Naive B cell (primary cell): ENCODE results near the gene RHOG. TPM values are rescaled to one million over a fixed set of nuclear protein-coding genes. Genes with fewer than 3 reads are reported as not detected.

Source experiments
- ATAC-seq, 2 donors: fragments of 150-1000 bp; cut with Tn5 transposase; 2 replicates each; pipeline ENCODE4 v1.10.0; 2021; ENCODE audit warnings: low read depth in 2 of 2, mild to moderate bottlenecking in 2 of 2, moderate library complexity in 2 of 2
- DNase-seq: peaks from one replicate; pipeline ENCODE4 v3.0.0; 2022
- H3K27ac Mint-ChIP-seq, 6 donors: one replicate each; pipeline ENCODE4 v1.8.0; 2020 to 2022; ENCODE audit warnings: mild to moderate bottlenecking in 6 of 6, mixed read lengths in 6 of 6, moderate library complexity in 5 of 6, inconsistent platforms in 2 of 6
- H3K27me3 Mint-ChIP-seq, 3 donors: one replicate each; pipeline ENCODE4 v1.8.0; 2021 to 2022; ENCODE audit warnings: mixed read lengths in 3 of 3, mild to moderate bottlenecking in 1 of 3
- H3K36me3 Mint-ChIP-seq, 2 donors: one replicate each; pipeline ENCODE4 v1.8.0; 2020 to 2022; ENCODE audit warnings: mixed read lengths in 2 of 2, inconsistent platforms in 1 of 2, mild to moderate bottlenecking in 1 of 2
- H3K4me1 Mint-ChIP-seq, 3 donors: one replicate each; pipeline ENCODE4 v1.8.0; 2020 to 2022; ENCODE audit warnings: mixed read lengths in 3 of 3, inconsistent platforms in 1 of 3, mild to moderate bottlenecking in 1 of 3, moderate library complexity in 1 of 3
- H3K4me3 Mint-ChIP-seq, 8 donors: one replicate each; pipeline ENCODE4 v1.8.0; 2020 to 2022; ENCODE audit warnings: mild to moderate bottlenecking in 8 of 8, mixed read lengths in 8 of 8, moderate library complexity in 8 of 8, inconsistent platforms in 2 of 8
- H3K9me3 Mint-ChIP-seq, 7 donors: one replicate each; pipeline ENCODE4 v1.8.0; 2020 to 2022; ENCODE audit warnings: mixed read lengths in 7 of 7, mild to moderate bottlenecking in 5 of 7, inconsistent platforms in 2 of 7, moderate library complexity in 1 of 7
- polyA plus RNA-seq, 6 donors: library from polyadenylated mRNA; unstranded; fragments of 300-500 nt; fragmentation: Illumina TruSeq; gene quantifications; one replicate each; pipeline ENCODE4 v1.2.3, GENCODE V29; 2021; ENCODE audit warnings: low read depth in 6 of 6

RHOG gene
- polyA plus RNA-seq, 6 donors from 2014 or later = 88.9 to 144 (median 117) TPM

DNA sequence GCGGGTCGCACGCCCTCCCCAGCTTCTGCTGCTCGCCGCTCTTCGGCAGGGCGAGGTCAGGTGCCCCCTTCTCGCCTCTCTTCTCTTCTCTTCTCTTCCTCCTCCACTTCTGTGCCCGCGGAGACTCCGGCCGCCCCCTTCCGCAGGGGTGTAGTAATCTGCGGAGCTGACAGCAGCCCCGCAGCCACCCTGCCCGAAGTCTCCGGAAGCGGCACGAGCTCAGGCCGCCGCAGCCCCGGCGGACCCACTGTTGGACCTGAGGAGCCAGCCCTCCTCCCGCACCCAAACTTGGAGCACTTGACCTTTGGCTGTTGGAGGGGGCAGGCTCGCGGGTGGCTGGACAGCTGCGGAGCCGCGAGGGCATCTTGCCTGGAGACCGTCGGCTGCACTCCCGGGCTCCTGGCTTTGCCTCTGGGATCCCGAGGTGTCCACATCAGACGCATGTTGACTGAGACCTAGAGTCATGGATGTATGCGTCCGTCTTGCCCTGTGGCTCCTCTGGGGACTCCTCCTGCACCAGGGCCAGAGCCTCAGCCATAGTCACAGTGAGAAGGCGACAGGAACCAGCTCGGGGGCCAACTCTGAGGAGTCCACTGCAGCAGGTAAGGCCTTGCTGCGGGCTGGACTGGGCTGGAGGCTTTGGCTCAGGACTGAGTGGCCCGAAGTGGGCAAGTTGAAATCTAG, 15.2 kb upstream of the RHOG start:
- ATAC-seq = peak; percentile 5 to 8

DNA sequence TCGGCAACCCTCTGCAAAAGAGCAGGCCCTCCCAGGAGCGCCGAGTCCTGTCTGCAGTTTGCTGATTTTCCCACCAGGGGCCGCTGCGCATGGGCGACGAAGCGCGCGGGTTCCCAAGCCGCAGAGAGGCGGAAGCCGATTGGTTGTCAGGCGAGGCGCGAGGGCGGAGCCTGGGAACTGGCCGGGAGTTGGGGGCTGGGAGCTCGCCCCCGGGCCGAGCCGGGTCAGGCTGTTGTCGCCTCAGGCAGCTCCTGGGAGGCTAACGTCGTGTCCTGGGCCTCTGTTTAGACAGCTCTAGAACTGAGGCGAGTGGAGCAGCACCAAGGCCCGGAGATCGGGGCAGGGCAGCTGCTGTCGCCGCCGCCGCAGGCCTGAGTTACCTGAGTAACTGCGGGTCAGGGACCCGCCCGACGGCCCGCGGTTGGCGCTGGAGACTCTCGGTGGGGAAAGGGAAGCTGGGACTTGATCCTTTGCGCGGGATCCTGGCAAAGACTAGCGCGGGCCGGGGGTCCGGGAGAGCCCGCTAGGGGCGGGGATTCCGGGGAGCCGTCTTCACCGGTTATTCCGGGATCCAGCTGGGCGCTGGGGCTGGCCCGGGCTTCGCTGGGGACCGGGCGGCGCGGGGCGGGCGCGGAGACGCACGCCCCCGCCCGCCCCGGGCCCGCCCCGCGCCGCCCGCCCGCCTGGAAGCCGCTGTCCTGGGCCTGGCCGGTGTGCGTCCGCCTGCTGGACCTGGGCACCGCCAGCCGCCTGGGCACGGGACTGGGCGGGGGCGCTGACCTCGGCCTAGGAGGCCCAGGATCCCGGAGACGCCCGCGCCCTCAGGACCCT, 14.4 kb upstream of the RHOG start, which contains the start of gene STIM1:
Gene STIM1, plus strand, starts transcription at position 688 of the 831 bp plus-strand sequence. CDS start 607 bp downstream, outside the sequence.
- no peaks in the 10 kb centered on the region for H3K27me3 Mint-ChIP-seq
- peak; percentile 64 to 66 for ATAC-seq
- peak within 1 kb of the TSS; percentile 99 to 100 (median 100) for H3K27ac Mint-ChIP-seq
- H3K4me1 Mint-ChIP-seq = peaks cover 51 to 62% (median 58%) of the 10 kb centered on the region in 3 donors
- DNase-seq = peak; percentile 96
- H3K9me3 Mint-ChIP-seq = no peaks in the 10 kb centered on the region
- peak within 1 kb of the TSS; percentile 87 to 99 (median 96) for H3K4me3 Mint-ChIP-seq
- peaks cover 0 to 4% of the 10 kb centered on the region in 2 donors for H3K36me3 Mint-ChIP-seq

More for the DNA sequence above, 15.2 kb upstream of the RHOG start:
- peak overlapping the region; percentile 87 to 99 (median 96) for H3K4me3 Mint-ChIP-seq
- H3K27ac Mint-ChIP-seq = peak overlapping the region; percentile 91 to 99 (median 98)
- H3K36me3 Mint-ChIP-seq = peaks cover 0 to 4% of the 10 kb centered on the region in 2 donors
- DNase-seq = peak; percentile 65
- H3K4me1 Mint-ChIP-seq = peaks cover 57 to 70% (median 66%) of the 10 kb centered on the region in 3 donors
- H3K9me3 Mint-ChIP-seq = no peaks in the 10 kb centered on the region
- H3K27me3 Mint-ChIP-seq = no peaks in the 10 kb centered on the region

DNA sequence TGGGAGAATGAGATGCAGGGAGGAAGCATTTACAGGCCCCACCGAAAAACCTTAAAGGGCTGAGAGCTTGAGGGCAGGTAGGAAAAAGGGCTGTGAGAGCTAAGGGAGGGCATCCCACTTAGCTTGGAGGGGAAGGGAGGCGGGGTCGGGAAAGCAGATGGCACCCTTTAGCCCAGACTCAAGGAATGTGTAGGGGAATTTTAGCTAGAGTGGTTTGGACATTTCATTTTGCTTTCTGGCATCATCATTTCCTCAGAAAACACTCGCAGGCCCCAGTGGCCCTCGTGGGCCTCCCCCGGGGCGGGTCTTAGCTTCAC, 13.9 kb upstream of the RHOG start:
- no peaks in the 10 kb centered on the region for H3K27me3 Mint-ChIP-seq
- no peak for DNase-seq
- no peak for ATAC-seq
- peaks cover 0 to 4% of the 10 kb centered on the region in 2 donors for H3K36me3 Mint-ChIP-seq
- peaks cover 47 to 56% (median 55%) of the 10 kb centered on the region in 3 donors for H3K4me1 Mint-ChIP-seq
- H3K27ac Mint-ChIP-seq = peak overlapping the region; percentile 99 to 100 (median 100)
- H3K4me3 Mint-ChIP-seq = peak overlapping the region; percentile 87 to 99 (median 92)
- no peaks in the 10 kb centered on the region for H3K9me3 Mint-ChIP-seq

DNA sequence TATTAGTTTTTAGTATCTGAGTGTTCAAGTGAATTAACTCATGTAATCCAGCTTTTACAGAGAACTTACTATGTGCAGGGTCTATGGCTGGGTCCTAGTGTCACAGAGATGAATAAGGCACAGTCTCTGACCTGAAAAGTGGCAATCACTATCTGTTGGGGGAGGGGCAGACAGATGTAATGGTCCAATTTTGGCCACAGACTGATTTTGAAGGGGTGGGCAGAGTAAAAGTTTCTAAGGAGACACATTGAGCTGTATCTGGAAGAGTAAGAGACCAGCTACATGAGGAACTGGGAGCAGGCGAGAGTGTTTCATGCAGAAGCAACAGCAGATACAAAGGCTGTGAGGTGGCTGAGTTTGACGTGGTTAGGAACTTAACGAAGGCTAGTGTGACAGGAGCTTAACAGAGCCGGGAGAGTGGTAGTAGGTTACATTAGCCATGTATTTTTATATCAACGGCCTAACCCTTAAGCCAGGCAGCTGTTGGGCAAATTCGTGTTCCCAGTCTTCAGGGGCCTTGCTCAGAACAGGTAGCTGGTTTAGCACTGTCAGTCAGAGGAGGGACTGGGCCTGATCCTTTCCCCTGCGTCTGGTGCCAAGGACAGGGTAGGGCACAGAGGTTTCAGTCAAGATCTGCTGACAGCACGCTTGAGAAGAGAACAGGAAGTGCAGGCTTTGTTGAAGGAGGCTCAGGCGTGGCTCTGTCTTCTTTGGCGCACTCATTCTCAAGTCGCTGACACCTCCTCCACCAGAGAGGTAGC, 13.3 kb upstream of the RHOG start:
- H3K4me3 Mint-ChIP-seq = peak overlapping the region; percentile 87 to 99 (median 92)
- no peaks in the 10 kb centered on the region for H3K27me3 Mint-ChIP-seq
- ATAC-seq (peak; percentile 77 to 78), DNase-seq (peak; percentile 91)
- peaks cover 0 to 4% of the 10 kb centered on the region in 2 donors for H3K36me3 Mint-ChIP-seq
- peaks cover 48 to 55% (median 55%) of the 10 kb centered on the region in 3 donors for H3K4me1 Mint-ChIP-seq
- H3K27ac Mint-ChIP-seq = peak overlapping the region; percentile 99 to 100 (median 100)
- H3K9me3 Mint-ChIP-seq = no peaks in the 10 kb centered on the region

DNA sequence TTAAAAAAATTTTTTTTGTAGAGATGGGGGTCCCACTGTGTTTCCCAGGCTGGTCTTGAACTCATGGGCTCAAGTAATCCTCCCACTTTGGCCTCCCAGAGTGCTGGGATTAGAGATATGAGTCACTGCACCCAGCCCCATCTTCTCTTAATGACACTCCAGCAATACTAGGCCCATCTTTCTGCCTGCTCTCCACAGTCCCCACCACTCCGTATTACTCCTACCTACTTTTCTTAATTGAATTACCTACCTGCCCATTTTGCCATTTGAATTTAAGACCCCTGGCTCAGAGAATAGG, 12.7 kb upstream of the RHOG start:
- Mint-ChIP-seq H3K9me3 (no peaks in the 10 kb centered on the region), H3K4me3 (peak overlapping the region in 3 of 8 donors; percentile 87 to 99 (median 95)), H3K4me1 (peaks cover 45 to 52% (median 52%) of the 10 kb centered on the region in 3 donors), H3K36me3 (peaks cover 0 to 4% of the 10 kb centered on the region in 2 donors), H3K27me3 (no peaks in the 10 kb centered on the region), H3K27ac (peak overlapping the region; percentile 99 to 100 (median 100))
- ATAC-seq (no peak), DNase-seq (no peak)

DNA sequence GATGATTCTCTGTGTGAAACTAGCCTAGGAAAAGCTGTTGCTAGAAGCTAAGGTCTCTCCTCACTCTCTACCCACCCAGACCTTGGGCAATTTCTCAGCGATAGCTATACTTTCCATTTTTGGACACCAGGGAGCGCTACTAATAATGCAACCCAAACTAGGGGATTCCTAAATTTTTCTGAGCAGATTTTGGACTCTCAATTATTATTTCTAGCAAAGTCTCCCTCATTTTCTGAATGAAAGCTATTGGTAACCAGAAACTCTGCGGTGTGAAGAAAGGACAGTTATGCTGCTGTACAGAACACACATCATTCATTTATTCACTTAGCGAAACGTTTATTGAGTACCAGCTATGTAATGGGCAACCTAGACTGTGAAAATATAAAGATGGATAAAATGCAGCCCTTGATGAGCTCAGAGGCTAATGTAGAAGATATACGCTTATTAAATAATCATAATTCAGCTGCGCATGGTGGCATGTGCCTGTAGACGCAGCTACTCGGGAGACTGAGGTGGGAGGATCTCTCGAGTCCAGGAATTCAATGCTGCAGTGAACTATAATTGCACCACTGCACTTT, 8.6 kb upstream of the RHOG start:
- no peaks in the 10 kb centered on the region for H3K27me3 Mint-ChIP-seq
- no peaks in the 10 kb centered on the region for H3K36me3 Mint-ChIP-seq
- H3K9me3 Mint-ChIP-seq = no peaks in the 10 kb centered on the region
- H3K4me1 Mint-ChIP-seq = peaks cover 19 to 24% (median 19%) of the 10 kb centered on the region in 3 donors
- ATAC-seq (peak; percentile 43 to 70), DNase-seq (peak; percentile 64)
- H3K27ac Mint-ChIP-seq = peak overlapping the region; percentile 29 to 81 (median 56)
- H3K4me3 Mint-ChIP-seq = peak overlapping the region in 1 of 8 donors; percentile 18

DNA sequence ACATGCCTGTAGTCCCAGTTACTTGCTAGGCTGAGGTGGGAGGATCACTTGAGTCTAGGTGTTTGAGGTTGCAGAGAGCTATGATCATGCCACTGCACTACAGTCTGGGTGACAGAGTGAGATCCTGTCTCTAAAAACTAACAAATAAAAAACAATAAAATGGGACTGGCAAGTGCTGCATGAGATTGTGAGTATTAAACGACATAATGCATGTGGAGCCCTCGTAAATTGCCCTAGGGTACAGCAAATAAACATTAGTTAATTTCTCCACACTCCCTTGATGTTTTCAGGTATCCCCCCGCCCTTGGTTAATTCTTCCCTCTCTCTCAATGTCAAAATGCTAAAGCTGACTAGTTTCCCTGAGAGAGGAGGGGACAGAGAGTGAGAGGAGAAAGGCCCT, 4.9 kb upstream of the RHOG start:
- Mint-ChIP-seq H3K36me3 (no peaks in the 10 kb centered on the region), H3K9me3 (no peaks in the 10 kb centered on the region), H3K4me3 (no peak overlapping the region), H3K27me3 (no peaks in the 10 kb centered on the region), H3K4me1 (peaks cover 13 to 21% (median 15%) of the 10 kb centered on the region in 3 donors), H3K27ac (no peak overlapping the region)
- DNase-seq (no peak), ATAC-seq (no peak)

DNA sequence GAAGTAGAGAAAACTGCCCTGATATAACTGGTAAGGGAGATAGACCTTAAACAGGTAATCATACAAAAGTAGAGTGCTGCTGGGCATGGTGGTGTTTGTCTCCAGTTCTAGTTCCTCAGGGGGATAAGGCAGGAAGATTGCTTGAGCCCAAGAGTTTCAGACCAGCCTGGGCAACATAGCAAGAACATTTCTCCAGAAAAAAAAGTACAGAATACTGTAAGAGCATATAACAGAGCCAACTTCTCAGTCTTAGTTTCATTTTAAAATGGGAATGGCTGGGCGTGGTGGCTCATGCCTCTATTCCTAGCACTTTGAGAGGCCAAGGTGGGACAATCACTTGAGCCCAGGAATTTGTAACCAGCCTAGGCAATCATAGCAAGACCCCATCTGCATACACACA, 4.5 kb upstream of the RHOG start:
- Mint-ChIP-seq H3K27me3 (no peaks in the 10 kb centered on the region), H3K36me3 (no peaks in the 10 kb centered on the region), H3K4me3 (no peak overlapping the region), H3K4me1 (peaks cover 13 to 21% (median 16%) of the 10 kb centered on the region in 3 donors), H3K27ac (peak overlapping the region in 2 of 6 donors; percentile 2 to 62), H3K9me3 (no peaks in the 10 kb centered on the region)
- ATAC-seq = no peak
- DNase-seq = no peak

DNA sequence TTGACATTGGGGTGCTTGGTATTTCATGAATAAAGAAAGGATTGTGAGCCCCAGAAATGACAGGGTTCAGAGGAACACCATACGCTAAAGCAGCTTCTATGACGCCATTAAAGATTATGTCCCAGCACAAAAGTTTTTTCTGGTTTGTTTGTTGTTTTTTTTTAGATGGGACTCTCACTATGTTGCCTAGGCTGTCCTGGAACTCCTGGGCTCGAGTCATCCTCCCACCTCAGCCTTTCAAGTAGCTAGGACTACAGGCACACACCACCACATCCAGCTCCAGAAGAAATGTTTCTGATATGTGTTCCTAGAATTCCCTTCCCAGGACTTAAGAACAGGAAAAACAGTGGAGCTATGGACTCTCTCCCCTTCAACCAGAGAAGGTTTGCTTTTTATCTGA, 2.6 kb upstream of the RHOG start:
- DNase-seq (no peak), ATAC-seq (no peak)
- H3K4me3 Mint-ChIP-seq = peak overlapping the region in 3 of 8 donors; percentile 37 to 73 (median 47)
- no peaks in the 10 kb centered on the region for H3K36me3 Mint-ChIP-seq
- no peaks in the 10 kb centered on the region for H3K9me3 Mint-ChIP-seq
- peak overlapping the region; percentile 36 to 90 (median 81) for H3K27ac Mint-ChIP-seq
- peaks cover 21 to 30% (median 27%) of the 10 kb centered on the region in 3 donors for H3K4me1 Mint-ChIP-seq
- H3K27me3 Mint-ChIP-seq = no peaks in the 10 kb centered on the region

DNA sequence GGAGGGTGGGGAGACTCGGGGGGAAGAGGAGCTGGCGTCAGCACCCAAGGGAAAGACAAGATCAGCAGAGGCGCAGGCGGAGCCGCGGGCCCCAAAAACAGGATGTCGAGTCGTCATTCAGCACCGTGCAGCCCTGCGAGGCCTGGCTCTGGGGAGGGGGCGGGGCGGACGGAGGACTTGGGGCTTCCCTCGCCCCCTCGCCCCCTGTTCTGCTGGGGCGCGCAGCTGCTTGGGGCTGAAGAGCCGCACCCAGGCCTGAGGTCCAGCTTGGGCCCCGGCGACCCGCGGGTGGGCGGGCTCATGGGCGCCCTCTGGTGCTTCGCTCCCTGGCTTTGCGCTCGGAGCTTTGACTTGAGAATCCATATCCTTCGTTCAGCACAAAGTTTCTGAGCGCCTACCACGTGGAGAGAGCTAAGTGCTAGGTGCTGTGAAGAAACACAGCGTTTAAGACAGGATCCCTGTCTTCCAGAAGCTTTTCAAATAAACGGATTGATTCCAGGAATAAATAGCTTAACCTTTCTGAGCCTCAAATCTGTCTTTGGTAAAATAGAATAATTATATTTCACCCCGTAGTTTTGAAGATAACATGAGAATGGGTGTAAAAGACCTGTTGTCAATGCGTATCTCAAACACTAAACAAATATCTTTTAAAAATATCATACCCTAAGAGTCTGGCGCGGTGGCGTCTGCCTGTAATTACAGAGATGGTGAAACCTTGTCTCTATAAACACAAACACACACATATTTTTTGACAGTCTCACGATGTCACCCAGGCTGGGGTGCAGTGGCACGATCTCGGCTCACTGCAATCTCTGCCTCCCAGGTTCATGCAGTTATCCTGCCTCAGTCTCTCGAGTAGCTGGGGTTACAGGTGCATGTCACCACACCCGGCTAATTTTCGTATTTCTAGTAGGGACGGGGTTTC, 929 bp upstream of the RHOG start:
- Mint-ChIP-seq H3K4me1 (peaks cover 34 to 47% (median 43%) of the 10 kb centered on the region in 3 donors), H3K9me3 (no peaks in the 10 kb centered on the region)

DNA sequence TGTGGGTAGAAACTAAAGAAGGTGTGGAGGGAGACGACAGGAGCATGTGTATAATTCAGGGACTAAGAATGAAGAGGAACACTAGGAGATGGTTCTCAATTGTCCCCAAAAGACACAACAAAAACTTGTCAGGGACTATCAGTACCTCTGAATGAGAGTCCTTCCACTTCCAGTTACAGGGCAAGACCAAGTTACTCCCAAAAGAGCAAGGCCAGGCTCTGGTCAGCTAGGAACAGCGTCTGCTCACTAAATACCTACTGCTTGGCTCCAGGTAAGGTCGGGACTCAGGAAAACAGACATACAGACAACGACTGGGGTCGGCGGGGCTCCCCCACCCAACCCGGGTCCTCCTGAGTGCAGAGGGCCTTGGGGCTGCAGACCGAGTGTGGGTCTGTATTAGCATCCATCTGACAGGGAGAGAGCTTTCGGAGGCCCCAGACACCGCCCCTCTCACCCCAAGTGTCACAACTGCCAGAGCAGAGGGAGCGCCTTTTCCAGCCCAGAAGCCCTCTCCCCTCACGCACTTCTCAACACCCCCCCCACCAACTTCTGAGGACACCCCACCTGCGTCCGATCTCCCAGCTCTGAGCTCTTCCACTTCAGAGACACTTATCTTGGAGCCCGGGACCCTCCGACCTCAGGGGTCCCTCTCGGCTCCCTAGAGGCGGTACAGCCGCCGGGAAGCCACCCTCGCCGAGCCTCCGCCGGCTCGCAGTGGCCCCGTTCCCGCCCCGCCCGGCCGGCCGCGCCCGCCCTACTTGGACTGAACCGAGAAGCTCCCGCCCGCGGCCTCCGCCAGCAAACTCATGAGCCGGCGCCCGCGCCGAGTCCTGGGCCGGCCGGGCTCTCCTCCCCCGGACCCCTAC, 522 bp downstream of the RHOG start:
- H3K27me3 Mint-ChIP-seq = no peaks in the 10 kb centered on the region
- H3K4me3 Mint-ChIP-seq = peak overlapping the region; percentile 74 to 98 (median 95)
- H3K9me3 Mint-ChIP-seq = no peaks in the 10 kb centered on the region
- H3K4me1 Mint-ChIP-seq = peaks cover 44 to 61% (median 56%) of the 10 kb centered on the region in 3 donors
- H3K36me3 Mint-ChIP-seq = peaks cover 0 to 7% of the 10 kb centered on the region in 2 donors
- peak overlapping the region; percentile 90 to 99 (median 98) for H3K27ac Mint-ChIP-seq
- ATAC-seq (no peak), DNase-seq (no peak)

More for the DNA sequence above, 929 bp upstream of the RHOG start:
- Mint-ChIP-seq H3K4me3 (peak overlapping the region; percentile 74 to 96 (median 91)), H3K27ac (peak overlapping the region; percentile 90 to 99 (median 98)), H3K27me3 (no peaks in the 10 kb centered on the region), H3K36me3 (no peaks in the 10 kb centered on the region)
- DNase-seq = peak; percentile 99
- peak in 1 of 2 donors; percentile 72 for ATAC-seq
